ENCODE measurements around the gene ARL3. TPM values are rescaled to one million over a fixed set of nuclear protein-coding genes. Genes with fewer than 3 reads are reported as not detected.

Gene ARL3
- total RNA-seq, 2 experiments from 2014 or later = 0.99 to 1.3 TPM

GRCh38 chr10:102648269-102648888 is 65.8 kb downstream of the ARL3 start:
- Histone ChIP-seq H3K27ac (ENCODE audit: low read depth in 1 of 2, low read length in 2 of 2) (peak overlapping the region; percentile 29 to 93), H3K36me3 (ENCODE audit: insufficient read depth, low read length) (peaks cover 15% of the 10 kb centered on the region), H3K9me3 (ENCODE audit: control insufficient read depth in 1 of 2, insufficient read depth in 1 of 2, low read length in 2 of 2) (no peaks in the 10 kb centered on the region), H3K27me3 (ENCODE audit: control insufficient read depth in 1 of 2, insufficient read depth in 2 of 2, low read length in 2 of 2) (no peaks in the 10 kb centered on the region), H3K4me3 (ENCODE audit: low read length) (peak overlapping the region; percentile 34), H3K4me1 (ENCODE audit: insufficient read depth, low read length) (peaks cover 84% of the 10 kb centered on the region)
- no peak for DNase-seq
- peak overlapping the region; percentile 97 for H3K27ac Mint-ChIP-seq
- H3K9me3 Mint-ChIP-seq = no peaks in the 10 kb centered on the region
- peaks cover 48% of the 10 kb centered on the region for H3K36me3 Mint-ChIP-seq (ENCODE audit: low read depth)
- peaks cover 81% of the 10 kb centered on the region for H3K4me1 Mint-ChIP-seq (ENCODE audit: low read depth)
- no peak for TF ChIP-seq CTCF (IDR thresholded peaks at IDR 0.05)
- H3K4me3 Mint-ChIP-seq = peak overlapping the region; percentile 97
- intact Hi-C loops (cut with DNase I, micrococcal nuclease) = loop anchor here in 1 of 2 experiments (10.0 kb wide), 1 partner anchor 254 kb away; the partner anchor contains the start of gene NFKB2
- ChIA-PET POLR2A (interaction anchor here (0.9 to 7.0 kb wide), 4 partner anchors 12 to 143 kb away, joined by 3 to 134 read pairs (median 62); partner anchors contain the start of gene WBP1L), CTCF (no interaction called here)
- no peaks in the 10 kb centered on the region for H3K27me3 Mint-ChIP-seq
- no peak for ATAC-seq (ENCODE audit: poor library complexity)

- no peak for TF ChIP-seq CTCF (IDR thresholded peaks at IDR 0.05)
- Mint-ChIP-seq H3K4me1 (ENCODE audit: low read depth) (peaks cover 74% of the 10 kb centered on the region), H3K27ac (peak overlapping the region; percentile 97), H3K9me3 (no peaks in the 10 kb centered on the region), H3K4me3 (peak overlapping the region; percentile 97), H3K27me3 (no peaks in the 10 kb centered on the region), H3K36me3 (ENCODE audit: low read depth) (peaks cover 44% of the 10 kb centered on the region)
- Histone ChIP-seq H3K4me3 (ENCODE audit: low read length) (peak overlapping the region; percentile 96), H3K4me1 (ENCODE audit: insufficient read depth, low read length) (peaks cover 76% of the 10 kb centered on the region), H3K27ac (ENCODE audit: low read depth in 1 of 2, low read length in 2 of 2) (peak overlapping the region; percentile 83 to 93), H3K36me3 (ENCODE audit: insufficient read depth, low read length) (peaks cover 9% of the 10 kb centered on the region), H3K27me3 (ENCODE audit: control insufficient read depth in 1 of 2, insufficient read depth in 2 of 2, low read length in 2 of 2) (no peaks in the 10 kb centered on the region), H3K9me3 (ENCODE audit: control insufficient read depth in 1 of 2, insufficient read depth in 1 of 2, low read length in 2 of 2) (no peaks in the 10 kb centered on the region)
- ATAC-seq (ENCODE audit: poor library complexity) = no peak
- no peak for DNase-seq
- ChIA-PET CTCF (interaction anchor here (1.0 kb wide), 1 partner anchor 36 kb away, joined by 5 read pairs; no protein-coding TSS in a partner anchor), POLR2A (interaction anchor here (0.9 to 7.0 kb wide), 6 partner anchors 12 to 143 kb away, joined by 3 to 134 read pairs (median 62); partner anchors contain the start of genes ARL3, SFXN2 and WBP1L)
- intact Hi-C loops (cut with DNase I, micrococcal nuclease) = loop anchor here (2.0 to 10.0 kb wide), 3 partner anchors 35 to 253 kb away; partner anchors contain the start of gene NFKB2 (in 1 of the 2)
These were observed 66.5 kb downstream of the ARL3 start for GRCh38 chr10:102647443-102648268.

Data from CD4-positive, alpha-beta T cell (primary cell).